HEK293 (cell line): Measurements from ENCODE around the gene SLC12A2.

Source experiments
- CTCF ChIA-PET: fragments of 350-600 bp; formaldehyde crosslinking; extraction: SDS; loops from one replicate; lab custom pipeline; 2021; ENCODE audit warnings: antibody characterized with exemption; lab: Yijun Ruan, JAX
- POLR2A ChIA-PET: fragments of 300-600 bp; formaldehyde crosslinking; extraction: SDS; loops from one replicate; lab custom pipeline; 2020; ENCODE audit warnings: antibody characterized with exemption, inconsistent platforms; lab: Yijun Ruan, JAX
- H3K27ac ChIP-seq: fragments of 200-500 bp; sonication (Bioruptor generic); 2 replicates; pipeline ENCODE4 v1.5.1; 2014; ENCODE audit warnings: low read depth, low read length, control low read depth, inconsistent platforms; ENCODE audit errors: extremely low read depth
- H3K36me3 ChIP-seq, 2 experiments: fragments of 200-500 bp in 1 of 2; sonication (Bioruptor generic) in 1 of 2; 1 replicate in 1 of 2; 2 replicates in 1 of 2; pipeline ENCODE4 v1.5.1; 2014 to 2017; ENCODE audit warnings: inconsistent platforms in 2 of 2, low read length in 2 of 2; ENCODE audit not compliant: control insufficient read depth in 2 of 2, insufficient read depth in 1 of 2
- H3K4me1 ChIP-seq: fragments of 200-500 bp; sonication (Bioruptor generic); 2 replicates; pipeline ENCODE4 v1.5.1; 2014; ENCODE audit warnings: mild to moderate bottlenecking, low read length, inconsistent platforms; ENCODE audit not compliant: control insufficient read depth, insufficient read depth
- H3K4me3 ChIP-seq: 2 replicates; pipeline ENCODE4 v1.5.1; 2011; ENCODE audit warnings: low read depth, mild to moderate bottlenecking, control low read depth, low read length, moderate library complexity
- H3K9me3 ChIP-seq: fragments of 200-500 bp; sonication (Bioruptor generic); 2 replicates; pipeline ENCODE4 v1.5.1; 2014; ENCODE audit warnings: low read depth, low read length, inconsistent platforms; ENCODE audit not compliant: control insufficient read depth, insufficient read depth
- MYNN ChIP-seq: fragments of 450-650 bp; formaldehyde crosslinking; IDR thresholded peaks from 2 replicates; pipeline ENCODE4 v1.5.1; 2016; ENCODE audit warnings: missing biosample characterization, missing genetic modification characterization, borderline replicate concordance
- SCRT2 ChIP-seq: fragments of 450-650 bp; formaldehyde crosslinking; IDR thresholded peaks from 2 replicates; pipeline ENCODE4 v1.5.1; 2016; ENCODE audit warnings: missing biosample characterization, missing genetic modification characterization
- SP7 ChIP-seq: fragments of 450-650 bp; formaldehyde crosslinking; IDR thresholded peaks from 2 replicates; pipeline ENCODE4 v1.5.1; 2016; ENCODE audit warnings: missing biosample characterization, missing genetic modification characterization
- ZBTB21 ChIP-seq: fragments of 450-650 bp; formaldehyde crosslinking; IDR thresholded peaks from 2 replicates; pipeline ENCODE4 v1.5.1; 2017; ENCODE audit warnings: missing biosample characterization, missing genetic modification characterization
- ZBTB6 ChIP-seq: fragments of 450-650 bp; formaldehyde crosslinking; IDR thresholded peaks from 2 replicates; pipeline ENCODE4 v1.5.1; 2017; ENCODE audit warnings: missing biosample characterization, missing genetic modification characterization
- ZBTB7A ChIP-seq: fragments of 450-650 bp; formaldehyde crosslinking; IDR thresholded peaks from 2 replicates; pipeline ENCODE4 v1.5.1; 2016; ENCODE audit warnings: low read depth, missing biosample characterization, missing genetic modification characterization
- ZBTB8A ChIP-seq: fragments of 450-650 bp; formaldehyde crosslinking; IDR thresholded peaks from 2 replicates; pipeline ENCODE4 v1.5.1; 2016; ENCODE audit warnings: missing biosample characterization, missing genetic modification characterization
- ZIC2 ChIP-seq: fragments of 450-650 bp; formaldehyde crosslinking; IDR thresholded peaks from 2 replicates; pipeline ENCODE4 v1.5.1; 2016; ENCODE audit warnings: missing biosample characterization, missing genetic modification characterization
- ZNF114 ChIP-seq: fragments of 450-650 bp; formaldehyde crosslinking; IDR thresholded peaks from 2 replicates; pipeline ENCODE4 v1.5.0; 2017; ENCODE audit warnings: missing biosample characterization, missing genetic modification characterization
- ZNF335 ChIP-seq: fragments of 450-650 bp; formaldehyde crosslinking; conservative IDR thresholded peaks from 2 replicates; pipeline ENCODE4 v1.5.1; 2016; ENCODE audit warnings: missing biosample characterization, missing genetic modification characterization
- ZNF416 ChIP-seq: fragments of 450-650 bp; formaldehyde crosslinking; IDR thresholded peaks from 2 replicates; pipeline ENCODE4 v1.5.1; 2016; ENCODE audit warnings: missing biosample characterization, missing genetic modification characterization
- ZNF585B ChIP-seq: fragments of 450-650 bp; formaldehyde crosslinking; IDR thresholded peaks from 2 replicates; pipeline ENCODE4 v1.5.1; 2016; ENCODE audit warnings: missing biosample characterization, missing genetic modification characterization
- ZNF777 ChIP-seq: fragments of 450-650 bp; formaldehyde crosslinking; IDR thresholded peaks from 2 replicates; pipeline ENCODE4 v1.5.1; 2017; ENCODE audit warnings: missing biosample characterization, missing genetic modification characterization, borderline replicate concordance
- ZSCAN16 ChIP-seq: fragments of 450-650 bp; formaldehyde crosslinking; IDR thresholded peaks from 2 replicates; pipeline ENCODE4 v1.5.1; 2016; ENCODE audit warnings: missing biosample characterization, missing genetic modification characterization
- TF ChIP-seq, protein P1 (sequence below): fragments of 450-650 bp; formaldehyde crosslinking; IDR thresholded peaks from 2 replicates; pipeline ENCODE4 v1.5.1; 2016; ENCODE audit warnings: missing biosample characterization, missing genetic modification characterization
- TF ChIP-seq, protein P2 (sequence below): fragments of 450-650 bp; formaldehyde crosslinking; IDR thresholded peaks from 2 replicates; pipeline ENCODE4 v1.5.1; 2017; ENCODE audit warnings: missing biosample characterization, missing genetic modification characterization
- TF ChIP-seq, protein P3 (sequence below): fragments of 450-650 bp; formaldehyde crosslinking; IDR thresholded peaks from 2 replicates; pipeline ENCODE4 v1.5.1; 2017; ENCODE audit warnings: missing biosample characterization, missing genetic modification characterization

The SLC12A2 gene

GRCh38 chr5:128132499-128132898, 48.9 kb downstream of the SLC12A2 start (continued):
- TF ChIP-seq, protein P1, sequence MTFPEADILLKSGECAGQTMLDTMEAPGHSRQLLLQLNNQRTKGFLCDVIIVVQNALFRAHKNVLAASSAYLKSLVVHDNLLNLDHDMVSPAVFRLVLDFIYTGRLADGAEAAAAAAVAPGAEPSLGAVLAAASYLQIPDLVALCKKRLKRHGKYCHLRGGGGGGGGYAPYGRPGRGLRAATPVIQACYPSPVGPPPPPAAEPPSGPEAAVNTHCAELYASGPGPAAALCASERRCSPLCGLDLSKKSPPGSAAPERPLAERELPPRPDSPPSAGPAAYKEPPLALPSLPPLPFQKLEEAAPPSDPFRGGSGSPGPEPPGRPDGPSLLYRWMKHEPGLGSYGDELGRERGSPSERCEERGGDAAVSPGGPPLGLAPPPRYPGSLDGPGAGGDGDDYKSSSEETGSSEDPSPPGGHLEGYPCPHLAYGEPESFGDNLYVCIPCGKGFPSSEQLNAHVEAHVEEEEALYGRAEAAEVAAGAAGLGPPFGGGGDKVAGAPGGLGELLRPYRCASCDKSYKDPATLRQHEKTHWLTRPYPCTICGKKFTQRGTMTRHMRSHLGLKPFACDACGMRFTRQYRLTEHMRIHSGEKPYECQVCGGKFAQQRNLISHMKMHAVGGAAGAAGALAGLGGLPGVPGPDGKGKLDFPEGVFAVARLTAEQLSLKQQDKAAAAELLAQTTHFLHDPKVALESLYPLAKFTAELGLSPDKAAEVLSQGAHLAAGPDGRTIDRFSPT (tag by site-specific recombination), result no peak
- TF ChIP-seq ZNF335 (tag by site-specific recombination), result no peak
- TF ChIP-seq ZBTB6 (tag by site-specific recombination), result no peak
- TF ChIP-seq ZNF777 (tag by site-specific recombination), result no peak
- TF ChIP-seq MYNN (tag by site-specific recombination), result no peak

DNA sequence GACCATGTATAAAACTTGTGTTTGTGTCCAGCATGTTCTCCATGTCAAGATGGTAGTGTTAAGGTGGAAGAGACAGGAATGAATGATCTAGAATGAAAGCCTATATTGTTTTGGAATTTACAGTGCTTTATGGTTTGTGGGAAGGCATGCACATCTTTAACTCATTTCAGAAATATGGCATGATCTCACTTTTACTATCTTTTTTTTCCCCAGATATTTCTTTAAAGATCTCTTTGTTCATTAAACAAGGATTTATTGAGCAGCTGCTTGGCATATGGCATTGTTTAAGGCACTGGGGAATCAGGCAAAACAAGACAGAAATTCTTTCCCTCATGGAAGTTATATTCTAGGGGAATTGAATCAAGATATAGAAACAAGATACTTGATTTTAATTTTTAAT, 51.7 kb downstream of the SLC12A2 start:
- TF ChIP-seq ZNF114 (tag by site-specific recombination) (no peak), ZBTB8A (tag by site-specific recombination) (no peak), ZBTB21 (no peak), ZSCAN16 (tag by site-specific recombination) (no peak)
- TF ChIP-seq, protein P2, sequence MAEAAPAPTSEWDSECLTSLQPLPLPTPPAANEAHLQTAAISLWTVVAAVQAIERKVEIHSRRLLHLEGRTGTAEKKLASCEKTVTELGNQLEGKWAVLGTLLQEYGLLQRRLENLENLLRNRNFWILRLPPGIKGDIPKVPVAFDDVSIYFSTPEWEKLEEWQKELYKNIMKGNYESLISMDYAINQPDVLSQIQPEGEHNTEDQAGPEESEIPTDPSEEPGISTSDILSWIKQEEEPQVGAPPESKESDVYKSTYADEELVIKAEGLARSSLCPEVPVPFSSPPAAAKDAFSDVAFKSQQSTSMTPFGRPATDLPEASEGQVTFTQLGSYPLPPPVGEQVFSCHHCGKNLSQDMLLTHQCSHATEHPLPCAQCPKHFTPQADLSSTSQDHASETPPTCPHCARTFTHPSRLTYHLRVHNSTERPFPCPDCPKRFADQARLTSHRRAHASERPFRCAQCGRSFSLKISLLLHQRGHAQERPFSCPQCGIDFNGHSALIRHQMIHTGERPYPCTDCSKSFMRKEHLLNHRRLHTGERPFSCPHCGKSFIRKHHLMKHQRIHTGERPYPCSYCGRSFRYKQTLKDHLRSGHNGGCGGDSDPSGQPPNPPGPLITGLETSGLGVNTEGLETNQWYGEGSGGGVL, result no peak
- TF ChIP-seq, protein P3, sequence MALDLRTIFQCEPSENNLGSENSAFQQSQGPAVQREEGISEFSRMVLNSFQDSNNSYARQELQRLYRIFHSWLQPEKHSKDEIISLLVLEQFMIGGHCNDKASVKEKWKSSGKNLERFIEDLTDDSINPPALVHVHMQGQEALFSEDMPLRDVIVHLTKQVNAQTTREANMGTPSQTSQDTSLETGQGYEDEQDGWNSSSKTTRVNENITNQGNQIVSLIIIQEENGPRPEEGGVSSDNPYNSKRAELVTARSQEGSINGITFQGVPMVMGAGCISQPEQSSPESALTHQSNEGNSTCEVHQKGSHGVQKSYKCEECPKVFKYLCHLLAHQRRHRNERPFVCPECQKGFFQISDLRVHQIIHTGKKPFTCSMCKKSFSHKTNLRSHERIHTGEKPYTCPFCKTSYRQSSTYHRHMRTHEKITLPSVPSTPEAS (tag by site-specific recombination), result no peak
- Histone ChIP-seq H3K4me1 (no peaks in the 10 kb centered on the region), H3K27ac (no peak overlapping the region), H3K4me3 (no peak overlapping the region), H3K36me3 (peaks cover 16 to 38% of the 10 kb centered on the region in 2 experiments), H3K9me3 (no peaks in the 10 kb centered on the region)
- CTCF ChIA-PET, result no interaction called here
- POLR2A ChIA-PET, result no interaction called here

DNA sequence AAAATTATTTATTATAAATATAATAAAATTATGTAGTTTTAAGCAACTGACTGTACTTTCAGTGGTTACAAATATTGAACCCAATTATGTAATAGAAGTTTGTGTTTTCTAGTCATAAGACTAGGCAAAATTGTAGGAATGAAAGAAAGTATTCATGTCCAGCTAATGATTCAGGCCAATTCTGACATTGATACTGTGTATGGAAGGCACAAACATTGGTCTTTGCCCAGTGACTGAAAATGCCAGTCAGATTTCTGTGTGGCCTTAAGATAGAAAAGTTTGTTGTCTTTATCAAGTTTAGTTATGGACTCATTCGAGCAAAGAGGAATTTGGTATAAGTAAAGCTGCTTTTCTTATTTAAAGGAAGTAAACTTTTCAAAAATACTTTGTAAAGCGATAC, 60.3 kb downstream of the SLC12A2 start:
- Histone ChIP-seq H3K9me3 (no peaks in the 10 kb centered on the region), H3K27ac (no peak overlapping the region), H3K36me3 (peaks cover 10 to 23% of the 10 kb centered on the region in 2 experiments), H3K4me3 (no peak overlapping the region), H3K4me1 (no peaks in the 10 kb centered on the region)
- POLR2A ChIA-PET, result no interaction called here
- no peak for TF ChIP-seq ZBTB7A
- TF ChIP-seq SP7 (tag by site-specific recombination), result no peak
- CTCF ChIA-PET, result interaction anchor here (1.0 to 1.1 kb wide), 2 partner anchors 12 to 35 kb away, joined by 3 to 4 read pairs; no protein-coding TSS in a partner anchor

DNA sequence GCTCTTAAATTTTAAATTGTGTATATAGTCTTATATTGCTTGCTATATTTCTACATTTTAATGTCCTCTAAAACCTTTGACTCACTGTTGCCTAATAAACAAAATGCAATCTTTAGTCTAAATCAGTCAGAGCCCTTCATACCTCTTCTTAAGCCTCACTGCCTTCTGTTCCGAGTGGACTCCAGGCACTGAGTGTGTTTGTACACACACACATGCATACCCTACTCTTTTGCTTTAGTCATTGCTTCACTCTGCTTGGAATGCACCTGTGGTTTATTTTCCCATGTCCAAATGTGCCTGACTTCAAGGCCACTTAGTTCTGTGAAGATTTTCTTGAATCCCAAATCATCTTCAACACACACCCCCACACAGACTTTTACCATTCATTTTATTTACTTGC, 60.9 kb downstream of the SLC12A2 start:
- no peak overlapping the region for H3K27ac ChIP-seq
- no peaks in the 10 kb centered on the region for H3K4me1 ChIP-seq
- CTCF ChIA-PET, result interaction anchor here (1.0 to 1.1 kb wide), 2 partner anchors 11 to 34 kb away, joined by 3 to 4 read pairs; no protein-coding TSS in a partner anchor
- no peaks in the 10 kb centered on the region for H3K9me3 ChIP-seq
- peaks cover 13 to 20% of the 10 kb centered on the region in 2 experiments for H3K36me3 ChIP-seq
- POLR2A ChIA-PET, result no interaction called here
- no peak overlapping the region for H3K4me3 ChIP-seq
- TF ChIP-seq ZBTB6 (tag by site-specific recombination) (no peak), ZNF416 (tag by site-specific recombination) (no peak), ZIC2 (no peak), ZNF585B (tag by site-specific recombination) (no peak), SCRT2 (no peak)
- TF ChIP-seq, protein P1 (tag by site-specific recombination), result no peak
